CD4-positive, alpha-beta T cell treated with Interleukin-6 for 4 hours (primary cell): ENCODE measurements around the gene RNLS.
"Not testable (repeated sequence)": the region's sequence is repeated elsewhere in the genome, so short reads cannot be mapped to it uniquely, and the experiment has no call there.

Experiments
- DNase-seq: peaks from one replicate; pipeline ENCODE4 v3.0.0-alpha.2; 2020; ENCODE audit warnings: mixed read lengths

Gene RNLS

DNA sequence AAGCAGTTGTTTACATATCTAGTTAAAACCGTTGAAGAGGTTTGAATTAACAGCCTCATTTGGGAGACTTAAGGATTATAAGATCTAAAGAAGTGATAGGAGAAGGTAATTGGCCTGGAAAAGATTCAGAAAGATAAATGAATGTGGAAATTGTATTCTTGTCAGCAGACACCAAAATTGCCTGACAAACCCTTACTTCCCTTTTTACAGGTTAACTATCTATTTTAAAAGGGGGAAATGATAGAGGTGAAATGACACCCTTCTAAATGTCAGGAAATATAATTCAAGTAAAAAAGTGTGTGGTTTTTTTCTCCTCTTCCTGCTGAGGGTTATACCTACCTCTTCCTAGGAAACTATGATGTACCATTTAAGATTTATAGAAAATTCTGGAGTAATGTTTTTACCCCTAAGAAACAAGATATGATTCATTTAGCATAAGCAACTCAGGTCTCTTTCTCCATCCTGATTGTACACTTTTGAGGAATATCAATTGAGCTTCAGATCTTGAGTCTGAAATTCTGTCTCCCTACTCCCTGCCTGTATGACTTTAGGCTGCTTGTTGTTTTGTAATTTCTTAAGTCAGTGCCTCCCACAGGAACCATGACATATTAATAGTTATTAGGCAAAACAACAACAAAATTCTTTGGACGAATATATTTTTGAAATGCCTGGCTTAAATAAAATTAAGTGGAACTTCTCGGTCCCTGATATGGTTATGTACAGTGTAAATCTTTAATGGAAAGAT lies 250.4 kb downstream of the RNLS start:
- no peak for DNase-seq

DNA sequence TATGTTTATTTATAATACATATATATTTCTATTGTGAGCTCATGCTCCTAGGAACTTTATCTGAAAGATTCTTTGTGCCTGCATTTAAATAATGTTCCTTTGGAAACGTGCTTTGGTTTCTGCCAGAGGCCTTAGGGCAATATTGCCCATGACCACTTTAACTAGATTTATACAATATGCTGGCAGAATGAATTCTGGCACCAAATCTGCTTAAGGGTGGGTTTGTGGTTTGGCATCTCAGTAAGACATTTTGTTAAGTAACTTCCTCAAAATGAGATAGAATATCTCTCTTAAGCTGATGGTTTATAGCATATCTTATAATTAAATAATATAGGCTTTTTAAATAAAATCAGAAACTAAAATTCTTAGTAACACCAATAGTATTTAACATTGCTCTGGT lies 252.9 kb downstream of the RNLS start:
- no peak for DNase-seq

DNA sequence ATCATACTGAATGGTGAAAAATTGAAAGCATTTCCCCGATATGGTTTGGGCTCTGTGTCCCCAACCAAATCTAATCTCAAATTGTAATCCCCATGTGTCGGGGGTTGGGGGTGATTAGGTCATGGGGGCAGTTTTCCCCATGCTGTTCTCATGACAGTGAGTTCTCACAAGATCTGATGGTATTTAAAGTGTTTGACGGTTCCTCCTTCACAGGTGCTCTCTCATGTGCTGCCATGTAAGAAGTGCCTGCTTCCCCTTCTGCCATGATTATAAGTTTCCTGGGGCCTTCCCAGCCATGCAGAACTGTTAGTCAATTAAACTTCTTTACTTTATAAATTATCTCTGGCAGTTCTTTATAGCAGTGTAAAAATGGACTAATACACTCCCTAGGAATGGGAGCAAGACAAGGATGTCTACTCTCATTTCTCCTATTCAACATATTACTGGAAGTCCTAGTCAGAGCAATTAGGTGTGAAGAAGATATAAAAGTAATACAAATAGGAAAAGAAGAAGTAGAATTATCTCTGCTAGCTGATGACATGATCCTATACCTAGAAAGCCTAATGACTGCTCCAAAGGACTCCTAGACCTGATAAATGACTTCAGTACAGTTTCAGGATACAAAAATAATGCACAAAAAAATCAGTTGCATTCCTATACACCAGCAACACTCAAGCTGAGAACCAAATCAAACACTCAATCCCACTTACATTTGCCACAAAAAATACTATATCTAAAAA lies 260.6 kb downstream of the RNLS start:
- DNase-seq: no peak

DNA sequence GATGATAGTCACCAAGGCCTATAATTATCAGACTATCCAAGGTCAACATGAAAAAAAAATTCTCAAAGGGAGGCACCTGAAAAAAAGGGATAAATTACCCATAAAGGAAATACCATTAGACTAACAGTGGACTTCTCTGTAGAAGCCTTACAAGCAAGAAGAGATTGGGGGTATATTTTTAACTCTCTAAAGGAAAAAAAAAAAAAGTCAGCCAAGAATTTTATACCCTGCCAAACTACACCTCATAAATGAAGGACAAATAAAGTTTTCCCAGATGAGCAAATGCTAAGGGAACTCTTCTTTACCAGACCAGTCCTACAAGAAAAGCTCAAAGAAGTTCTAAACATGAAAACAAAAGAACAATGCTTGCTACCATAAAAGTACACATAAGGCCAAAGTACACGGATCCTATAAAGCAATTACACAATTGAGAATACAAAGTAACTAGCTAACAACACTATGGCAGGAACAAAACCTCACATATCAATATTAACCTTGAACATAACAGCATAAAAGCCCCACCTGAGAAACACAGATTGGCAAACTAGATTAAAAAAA lies 263.1 kb downstream of the RNLS start:
- DNase-seq: no peak

DNA sequence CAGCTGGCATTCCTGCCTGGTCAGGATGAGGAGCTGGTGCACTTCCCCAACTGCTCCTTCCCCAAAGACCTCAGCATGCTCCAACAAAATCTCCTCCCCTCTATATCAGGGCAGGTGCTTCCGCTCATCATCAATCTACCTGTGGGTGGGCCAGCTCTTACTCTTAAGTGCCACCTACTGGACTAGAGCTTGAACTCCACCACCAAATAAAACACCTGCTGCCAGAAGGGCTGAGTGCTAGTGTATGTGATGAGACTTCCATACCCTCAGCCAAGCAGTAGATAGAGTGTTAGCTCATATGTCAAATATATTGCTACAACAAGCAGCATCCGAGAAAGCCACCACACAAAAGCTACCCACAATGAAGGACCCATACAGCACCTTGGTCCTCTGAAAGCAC lies 264.3 kb downstream of the RNLS start:
- DNase-seq: no peak

DNA sequence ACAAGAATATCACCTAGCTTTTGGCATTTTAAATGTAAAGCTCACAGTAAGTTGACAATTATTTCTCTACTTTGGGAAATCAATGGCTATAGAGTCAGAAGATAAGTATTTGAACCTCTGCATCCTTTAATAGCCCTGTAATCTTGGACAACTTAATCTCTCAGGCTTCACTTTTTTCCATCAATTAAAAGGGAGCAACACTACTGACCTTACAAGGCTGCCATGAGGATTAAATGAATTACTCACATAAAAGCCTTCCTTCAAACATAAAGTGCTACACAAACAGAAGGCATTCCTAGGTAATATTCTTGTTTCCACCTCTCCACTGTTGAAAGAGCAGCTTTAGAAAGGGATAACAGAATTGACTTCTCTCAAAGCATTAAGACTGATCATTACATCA lies 266.0 kb downstream of the RNLS start:
- no peak for DNase-seq

DNA sequence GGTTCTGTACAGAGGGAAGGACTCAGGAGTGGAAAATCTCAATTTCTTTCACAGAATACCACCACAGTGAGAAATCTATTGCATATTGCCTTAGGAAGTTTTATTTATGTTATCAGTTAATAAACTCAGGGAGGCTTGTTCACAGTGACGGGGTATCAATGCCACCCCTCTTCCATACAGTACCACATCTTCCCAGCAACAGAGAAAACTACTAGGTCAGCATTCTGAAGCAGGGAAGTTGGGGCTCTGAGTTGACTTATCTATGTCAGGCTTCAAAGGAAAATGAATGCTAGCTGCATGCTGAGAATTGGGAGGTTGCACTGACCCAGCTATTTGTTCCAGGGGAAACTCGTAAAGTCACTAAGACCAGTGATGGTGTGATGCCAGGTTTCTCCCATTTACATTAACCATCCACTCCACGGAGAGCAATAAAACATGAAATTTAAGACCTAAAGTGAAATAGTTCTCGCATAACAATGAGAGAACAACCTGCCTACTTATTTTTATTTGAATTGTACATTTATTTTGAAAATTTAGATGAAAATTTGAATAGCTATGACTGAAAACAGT lies 266.7 kb downstream of the RNLS start:
- no peak for DNase-seq

DNA sequence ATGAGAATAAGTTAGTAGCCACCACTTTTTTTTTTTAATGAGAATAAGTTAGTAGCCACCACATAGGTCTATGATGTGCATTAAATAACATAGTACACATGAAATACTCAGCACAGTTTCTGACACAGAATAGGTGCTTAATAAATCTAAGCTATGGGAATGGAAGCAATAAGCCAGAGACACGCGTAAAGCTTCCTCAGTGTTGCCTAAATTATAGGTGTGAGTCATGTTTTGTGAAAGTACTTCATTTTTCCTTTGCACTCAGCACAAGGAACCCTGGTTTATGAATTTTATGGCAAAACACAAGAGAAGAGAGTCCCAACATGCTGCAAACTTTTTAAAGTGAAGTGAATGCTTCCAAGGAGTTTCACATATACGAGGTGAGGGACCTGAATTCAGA lies 267.4 kb downstream of the RNLS start:
- no peak for DNase-seq

DNA sequence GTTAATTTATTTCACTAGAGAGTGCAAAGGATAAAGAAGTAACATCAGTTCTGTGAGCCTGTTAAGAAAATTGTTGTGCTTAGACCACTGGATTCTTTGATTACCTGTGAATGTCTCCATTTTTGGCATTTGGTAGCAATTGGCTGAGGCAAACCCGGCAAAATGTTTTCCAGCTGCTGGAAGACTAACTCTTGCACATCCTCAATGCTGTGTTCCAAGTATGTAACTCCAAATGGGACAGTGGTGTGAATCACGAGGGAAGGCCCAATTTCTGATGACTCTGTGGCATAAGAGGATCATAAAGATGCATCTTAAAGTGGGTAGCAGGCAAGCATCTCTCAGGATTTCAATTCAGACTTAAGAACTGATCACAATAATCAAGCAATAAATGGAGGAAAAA lies 268.8 kb downstream of the RNLS start:
- DNase-seq: no peak

DNA sequence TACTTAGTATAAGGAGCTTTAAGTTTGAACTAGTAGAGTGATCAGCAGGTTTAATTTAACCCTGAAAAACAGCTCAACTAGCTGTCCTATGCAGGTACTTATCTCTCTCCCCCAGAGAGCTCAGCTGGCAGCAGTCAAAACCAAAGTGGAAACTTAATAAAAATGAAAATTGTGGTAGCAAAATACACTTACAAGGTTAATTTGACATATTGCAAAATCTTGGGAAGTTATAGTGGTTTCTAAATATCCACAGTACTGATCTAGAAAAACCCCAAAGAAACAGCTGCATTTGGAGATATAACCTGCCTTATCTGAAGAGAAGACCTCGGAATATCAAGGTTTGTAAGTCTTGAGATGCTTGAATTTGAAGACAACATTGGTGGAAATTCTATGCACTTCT lies 269.2 kb downstream of the RNLS start:
- DNase-seq: no peak

DNA sequence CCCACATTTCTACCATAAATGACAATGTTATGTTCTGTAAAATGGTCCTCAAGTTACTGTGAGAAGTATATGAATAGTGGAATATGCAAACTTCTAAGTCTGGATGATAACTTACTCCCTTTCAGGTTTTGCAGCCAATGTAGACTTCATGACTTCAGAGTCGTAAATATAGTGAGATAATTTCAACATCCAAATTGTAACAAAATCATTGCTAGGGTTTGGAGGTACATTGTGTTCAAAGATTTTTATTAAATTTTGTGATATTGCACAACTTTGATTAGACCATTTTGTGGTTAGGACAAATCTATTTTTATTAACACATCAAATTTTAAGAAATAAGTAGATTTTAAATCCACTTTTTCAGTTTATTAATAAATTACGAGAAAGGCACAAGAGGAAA lies 270.3 kb downstream of the RNLS start:
- DNase-seq: no peak

DNA sequence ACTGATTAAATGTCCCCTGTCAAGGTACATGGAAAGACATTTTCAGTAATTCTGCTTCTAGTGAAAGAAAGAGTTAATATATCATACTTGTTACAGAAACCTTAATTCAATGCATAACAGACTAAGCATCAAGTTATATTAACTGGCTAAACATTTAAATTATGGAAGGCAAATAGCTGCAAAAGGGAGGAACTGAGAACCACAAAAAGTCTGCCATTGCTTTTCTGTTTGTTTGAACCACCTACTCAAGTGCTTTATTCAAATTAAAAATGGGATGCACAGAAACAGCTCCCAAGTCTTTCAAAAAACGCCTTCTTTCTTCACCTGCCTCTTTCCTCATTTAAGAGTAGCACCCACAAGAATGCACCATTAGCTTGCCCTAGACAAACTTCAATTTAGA lies 271.9 kb downstream of the RNLS start:
- DNase-seq: no peak

DNA sequence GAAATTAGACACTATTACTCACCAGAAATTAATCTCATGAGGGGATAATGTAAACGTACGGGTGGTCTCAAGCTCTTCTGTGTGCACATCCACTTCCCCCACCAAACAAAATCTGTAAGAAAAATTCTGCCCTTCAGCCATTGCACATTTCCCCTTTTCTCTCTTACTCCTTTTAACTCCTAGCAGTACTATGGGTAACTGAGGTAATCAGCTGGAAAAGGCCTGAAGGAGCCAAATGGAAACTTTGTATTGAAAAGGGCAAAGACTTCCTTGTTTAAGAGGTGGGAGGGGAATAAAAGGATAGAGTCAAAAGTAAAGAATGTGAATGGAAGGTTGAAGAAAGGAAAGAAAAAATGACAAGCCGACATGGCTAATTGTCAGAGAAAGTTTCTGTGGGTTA lies 273.8 kb downstream of the RNLS start:
- no peak for DNase-seq

DNA sequence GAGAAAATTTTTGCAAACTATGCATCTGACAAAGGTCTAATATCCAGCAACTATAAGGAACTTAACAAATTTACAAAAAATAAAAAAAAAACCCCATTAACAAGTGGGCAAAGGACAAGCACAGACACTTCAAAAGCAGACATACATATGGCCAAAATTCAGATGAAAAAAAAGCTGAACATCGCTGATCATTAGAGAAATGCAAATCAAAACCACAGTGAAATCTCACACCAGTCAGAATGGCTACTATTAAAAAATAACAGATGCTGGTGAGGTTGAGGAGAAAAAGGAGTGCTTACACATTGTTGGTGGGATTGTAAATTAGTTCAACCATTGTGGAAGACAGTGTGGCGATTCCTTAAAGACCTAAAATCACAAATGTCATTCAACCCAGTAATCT lies 274.8 kb downstream of the RNLS start:
- DNase-seq: not testable (repeated sequence)

DNA sequence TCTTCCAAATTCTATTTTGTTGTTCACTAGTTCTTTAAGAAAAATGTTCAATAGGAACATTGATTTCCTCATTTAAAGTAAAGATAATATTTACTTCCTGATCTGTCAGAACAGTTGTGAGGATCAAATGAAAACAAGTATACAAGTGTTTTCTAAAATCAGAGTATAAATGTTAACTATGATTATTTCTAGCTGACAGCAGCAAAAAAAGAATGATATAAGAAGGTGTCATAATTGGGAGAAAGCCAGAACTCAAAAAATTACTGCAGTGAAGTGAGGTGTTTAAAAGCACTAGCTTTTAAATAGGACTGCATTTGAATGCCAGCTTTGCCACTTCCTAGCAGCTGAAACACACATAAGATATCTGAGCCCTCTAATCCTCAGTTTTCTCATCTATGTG lies 283.3 kb downstream of the RNLS start:
- no peak for DNase-seq

DNA sequence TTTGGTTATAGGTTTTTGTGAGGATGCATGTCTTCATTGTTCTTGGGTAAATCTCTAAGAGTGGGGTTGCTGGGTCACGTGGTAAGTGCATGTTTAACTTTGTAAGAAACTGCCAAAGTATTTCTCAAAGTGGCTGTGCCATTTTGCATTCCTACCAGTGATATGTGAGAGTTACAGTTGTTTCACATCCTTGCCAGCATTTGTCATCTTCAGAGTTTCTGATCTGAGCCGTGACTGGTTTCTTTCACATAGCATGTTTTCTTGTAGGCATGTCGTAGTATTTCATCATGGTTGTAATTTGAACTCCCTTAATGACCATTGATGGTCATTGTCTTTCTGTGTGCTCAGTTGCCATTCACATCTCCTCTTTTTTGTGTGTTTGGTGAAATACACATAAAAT lies 286.0 kb downstream of the RNLS start:
- no peak for DNase-seq

DNA sequence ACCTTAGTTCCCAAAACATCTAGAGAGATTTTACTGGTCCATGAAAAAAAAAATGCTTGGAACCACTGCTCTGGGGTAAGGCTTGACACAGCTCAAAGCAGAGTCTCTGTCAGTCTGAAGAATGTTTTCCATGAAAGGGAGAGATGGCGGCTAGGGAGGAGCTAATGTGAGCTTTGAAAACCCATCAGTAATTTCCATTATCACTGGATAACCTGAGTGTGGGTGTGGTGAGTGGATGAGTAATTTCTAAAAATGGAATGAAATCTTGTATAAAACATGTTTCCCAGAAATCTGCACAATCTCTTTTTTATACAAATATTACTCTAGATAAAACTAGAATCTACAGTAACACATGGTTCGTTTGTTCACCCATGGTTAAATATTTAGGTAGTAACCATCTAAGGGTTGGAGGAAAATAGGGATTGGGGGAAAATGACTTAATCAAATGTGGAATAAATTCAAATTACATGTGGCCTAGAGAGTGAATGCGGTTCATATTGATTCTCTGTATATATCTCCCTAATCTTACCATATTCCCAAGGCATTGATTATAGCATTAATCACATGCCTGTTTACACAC lies 289.4 kb downstream of the RNLS start:
- no peak for DNase-seq

DNA sequence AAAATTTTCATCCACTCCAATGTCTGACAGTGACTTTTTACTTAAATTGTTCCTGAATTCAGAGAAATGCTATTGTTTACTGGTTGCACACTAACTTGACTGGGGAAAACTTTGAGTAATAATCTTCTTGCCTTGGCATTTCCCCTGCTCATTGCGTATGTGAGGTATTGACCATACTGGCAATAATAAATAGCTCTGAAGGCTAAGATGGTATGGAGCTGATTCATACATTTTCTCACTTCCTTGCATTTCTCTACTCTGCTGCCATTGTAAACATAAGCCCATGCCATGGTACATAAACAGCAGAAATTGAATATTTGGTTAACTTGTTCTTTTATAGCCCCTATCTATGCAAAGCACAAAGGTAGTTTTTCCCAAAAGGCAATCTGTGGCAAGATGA lies 290.0 kb downstream of the RNLS start:
- no peak for DNase-seq

DNA sequence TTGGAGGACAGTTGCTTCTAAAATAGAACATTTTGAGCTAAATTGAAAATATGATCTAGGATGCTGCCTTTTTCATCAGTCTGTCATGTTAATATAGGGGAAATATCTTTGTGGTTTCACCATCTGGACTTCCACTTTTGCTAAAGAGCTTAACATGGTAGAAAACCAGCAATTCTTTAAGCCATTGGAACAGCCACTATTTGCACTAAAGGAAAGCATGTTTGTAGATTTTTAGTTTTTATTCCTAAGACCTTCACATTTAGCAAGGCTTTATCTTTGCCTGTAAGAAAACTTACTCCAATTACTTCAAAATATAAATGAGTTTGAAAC lies 291.0 kb downstream of the RNLS start:
- no peak for DNase-seq

DNA sequence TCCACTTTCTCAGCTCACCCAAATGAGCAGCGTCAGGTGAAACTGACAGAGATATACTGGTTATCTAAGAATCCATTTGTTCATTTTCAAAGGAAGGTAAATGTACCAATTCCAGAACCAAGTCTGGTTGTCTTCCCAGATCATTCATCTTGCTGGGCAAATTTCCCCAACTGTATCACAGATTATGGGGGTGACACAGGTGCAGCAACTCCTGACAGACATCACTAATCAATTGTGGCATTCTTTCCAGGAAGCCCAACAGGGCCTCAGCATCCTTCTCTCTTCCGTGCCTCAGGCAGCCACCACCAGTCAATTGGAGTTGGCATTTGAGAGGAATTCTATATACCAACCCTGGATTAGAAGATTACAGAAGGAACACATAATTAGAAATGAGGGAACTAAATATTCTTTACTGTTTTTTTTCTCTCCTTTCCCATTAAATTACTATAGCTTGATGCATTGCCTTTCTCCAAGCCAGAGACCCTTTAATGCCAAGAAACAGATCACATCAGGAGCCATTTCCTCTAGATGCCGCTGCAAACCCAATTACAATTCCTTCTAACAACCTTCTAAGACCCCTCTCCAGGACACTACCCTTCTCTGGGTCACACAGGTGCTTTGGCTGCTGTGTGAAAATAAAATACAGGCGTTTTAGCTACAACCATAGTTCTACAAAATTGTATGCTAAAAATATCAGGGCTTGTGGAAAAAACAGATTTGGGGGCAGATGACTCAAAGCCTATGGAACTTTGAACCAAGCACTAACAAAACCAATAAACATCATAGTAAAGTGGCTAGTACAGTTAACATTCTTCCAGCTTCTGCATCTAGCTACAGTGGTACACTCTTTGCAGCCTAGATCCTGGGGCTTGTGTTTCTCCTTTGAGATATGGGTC lies 291.6 kb downstream of the RNLS start:
- no peak for DNase-seq

DNA sequence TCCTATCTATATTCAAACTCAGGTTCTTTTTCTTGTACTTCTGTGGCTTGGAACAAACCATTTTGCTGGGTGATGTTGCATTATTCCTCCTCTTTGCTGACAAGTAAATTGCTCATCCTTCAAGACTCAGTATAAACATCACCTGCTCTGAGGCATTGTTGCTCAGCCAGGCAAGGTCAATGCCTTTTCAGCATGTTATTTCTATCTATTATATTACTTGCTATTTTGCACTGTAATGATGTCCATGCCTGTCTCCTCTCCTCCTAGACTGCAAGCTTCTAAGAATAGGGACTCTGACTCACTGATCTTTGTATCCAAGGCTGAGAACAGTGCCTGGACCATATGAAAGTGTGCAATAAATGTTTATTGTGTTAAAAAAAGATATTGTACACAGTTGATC lies 293.8 kb downstream of the RNLS start:
- DNase-seq: no peak

DNA sequence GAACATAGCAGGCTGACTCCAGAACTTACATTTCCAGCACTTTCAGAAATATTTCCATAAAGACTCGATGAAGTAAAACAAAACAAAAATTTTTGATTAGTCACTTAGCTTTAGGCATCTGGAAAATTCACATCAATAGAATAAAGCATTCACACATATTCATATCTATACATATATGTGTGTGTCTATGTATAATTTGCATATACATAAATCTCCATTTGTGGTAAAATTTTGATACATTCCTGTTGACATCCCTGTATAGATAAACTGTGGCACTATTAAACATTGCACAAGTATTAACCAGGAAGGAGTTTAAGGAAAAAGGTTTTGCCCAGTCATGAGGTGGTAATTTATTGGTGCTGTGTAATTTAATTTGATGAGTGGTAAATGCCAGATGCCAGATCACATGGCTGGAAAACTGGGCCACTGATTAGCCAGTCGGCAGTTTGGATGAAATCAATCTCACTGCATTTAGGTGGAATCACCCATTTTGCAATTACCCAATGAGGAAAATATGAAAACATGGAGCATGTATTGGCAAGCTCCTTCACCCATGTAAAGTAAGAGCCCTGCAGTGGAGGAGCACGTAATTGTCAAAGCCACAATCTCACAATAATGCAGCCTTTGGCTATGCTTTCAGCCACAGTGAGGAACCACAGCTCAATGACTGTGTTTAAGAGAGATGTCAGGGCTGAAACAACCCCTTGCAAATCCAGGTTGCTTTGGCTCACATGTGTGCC lies 294.6 kb downstream of the RNLS start:
- DNase-seq: no peak
